GM21423 (cell line): ENCODE results near the gene CDRT15L2.
"Not testable (repeated sequence)": the region's sequence is repeated elsewhere in the genome, so short reads cannot be mapped to it uniquely, and the experiment has no call there.

ENCODE experiments used
- ATAC-seq: cut with Tn5 transposase; IDR thresholded peaks from one replicate; pipeline ENCODE4 v1.9.1; 2021; ENCODE audit warnings: mild to moderate bottlenecking, moderate library complexity; ENCODE audit not compliant: unreplicated experiment

Gene CDRT15L2

GRCh38 chr17:20579424-20579823 lies at the start of gene CDRT15L2:
TSS of gene CDRT15L2 (plus strand) at chr17:20579724. CDS start at chr17:20579744, 20 bp downstream.
- ATAC-seq = not testable (repeated sequence)

GRCh38 chr17:20530104-20530503 lies 49.4 kb upstream of the CDRT15L2 start:
- not testable (repeated sequence) for ATAC-seq

- ATAC-seq = not testable (repeated sequence)
Observed at GRCh38 chr17:20532544-20533090, 46.9 kb upstream of the CDRT15L2 start.

DNA sequence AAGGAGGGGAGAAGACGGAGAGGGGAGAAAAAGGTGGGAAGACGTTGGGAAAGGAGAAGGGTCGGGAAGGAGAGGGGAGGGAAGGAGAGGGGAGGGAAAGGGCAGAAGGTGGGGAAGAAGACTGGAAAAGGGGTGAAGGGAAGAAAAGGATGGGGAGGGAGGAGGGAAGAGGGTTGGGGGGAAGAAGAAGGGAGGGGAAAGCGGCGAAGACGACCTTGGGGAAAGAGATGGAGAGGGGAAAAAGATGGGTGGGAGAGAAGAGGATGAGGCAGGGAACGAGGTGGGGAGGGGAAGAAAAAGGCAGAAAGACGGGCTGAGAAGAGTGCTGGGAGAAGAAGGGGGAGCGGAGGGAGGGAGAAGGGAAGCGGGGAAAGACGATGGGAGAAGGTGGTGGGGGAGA lies 46.3 kb upstream of the CDRT15L2 start:
- not testable (repeated sequence) for ATAC-seq

DNA sequence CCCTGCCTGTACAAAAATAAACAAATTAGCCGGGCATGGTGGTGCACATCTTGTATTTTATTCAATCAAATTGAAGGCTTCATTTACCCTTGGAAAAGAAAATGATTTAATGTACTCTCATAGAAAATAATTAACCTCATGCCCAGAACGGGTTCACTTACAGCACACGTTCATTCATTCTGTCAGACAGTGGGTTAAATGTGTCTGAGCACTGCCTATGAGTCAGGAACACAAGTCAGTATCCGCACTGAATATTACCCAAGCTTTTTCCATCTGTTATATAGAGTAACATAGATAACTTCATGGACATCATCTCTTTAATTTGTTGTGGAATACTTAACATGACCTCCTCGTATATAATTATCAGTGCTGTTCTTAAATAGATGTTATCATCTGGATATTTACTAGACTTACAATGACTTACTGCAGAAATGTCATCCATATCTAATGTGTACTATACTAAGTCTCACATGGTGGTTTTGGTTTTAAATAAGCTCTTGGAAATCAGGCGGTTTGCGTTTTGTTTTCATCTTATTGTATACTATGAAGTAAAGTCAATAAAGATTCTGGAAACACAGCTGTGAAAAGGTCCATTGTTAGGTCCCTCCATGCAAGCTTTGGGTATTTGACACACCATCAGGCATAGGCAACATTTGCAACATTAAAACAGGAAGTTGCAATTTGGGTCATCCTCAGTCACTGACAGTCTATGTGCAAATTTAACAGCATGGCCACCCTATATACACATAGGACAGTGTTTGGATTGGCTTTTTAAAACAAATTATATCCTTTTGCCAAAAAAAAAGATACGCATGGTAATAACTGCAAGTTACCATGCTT lies 44.6 kb upstream of the CDRT15L2 start:
- not testable (repeated sequence) for ATAC-seq

DNA sequence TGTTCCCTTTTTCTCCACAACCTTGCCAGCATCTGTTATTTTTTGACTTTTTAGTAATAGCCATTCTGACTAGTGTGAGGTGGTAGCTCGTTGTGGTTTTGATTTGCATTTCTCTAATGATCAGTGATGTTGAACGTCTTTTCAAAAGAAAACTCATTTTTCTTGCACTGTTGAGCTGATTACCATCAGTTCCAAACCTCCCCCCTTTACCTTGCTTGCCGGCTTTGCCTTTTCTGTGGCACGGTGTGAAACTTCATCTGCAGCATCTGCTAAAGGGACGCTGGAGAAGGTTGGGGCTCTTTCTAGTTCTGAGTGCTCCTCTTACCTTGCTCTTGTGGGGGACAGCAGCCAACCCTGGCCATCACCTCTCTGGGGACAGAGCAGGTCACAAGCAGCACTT lies 39.1 kb upstream of the CDRT15L2 start:
- ATAC-seq = peak; percentile 92

GRCh38 chr17:20540865-20541264 lies 38.7 kb upstream of the CDRT15L2 start:
- not testable (repeated sequence) for ATAC-seq

DNA sequence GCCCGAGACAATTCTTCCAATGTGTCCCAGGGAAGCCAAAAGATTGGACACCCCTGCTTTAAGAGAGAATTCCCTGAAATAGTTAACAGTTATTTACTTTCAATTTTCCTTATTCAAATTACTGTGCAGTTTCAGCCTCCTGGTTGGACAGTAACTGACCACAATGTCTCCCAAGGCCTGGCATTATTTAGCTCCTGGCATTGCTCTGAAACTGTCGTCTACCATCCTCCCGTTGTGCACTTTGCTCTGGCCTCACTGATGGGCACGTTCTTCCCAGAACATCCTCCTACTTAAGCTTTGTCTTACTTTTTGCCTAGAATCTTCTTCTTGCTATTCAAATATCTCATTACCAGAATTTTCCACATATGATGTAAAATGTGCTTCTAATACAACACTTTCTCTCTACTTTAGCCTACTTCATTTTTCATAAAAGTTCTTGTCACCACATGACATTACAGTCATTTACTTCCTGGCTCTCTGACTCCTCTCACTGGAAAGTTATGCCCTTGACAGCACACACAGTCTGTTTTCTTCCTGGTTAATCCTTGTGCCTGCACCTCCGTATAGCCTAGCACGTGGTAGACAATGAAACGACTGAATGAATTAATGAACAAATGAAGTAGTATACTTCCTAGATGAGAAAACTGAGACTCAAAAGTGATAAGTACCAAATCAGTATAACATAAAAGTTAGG lies 37.5 kb upstream of the CDRT15L2 start:
- ATAC-seq = not testable (repeated sequence)

DNA sequence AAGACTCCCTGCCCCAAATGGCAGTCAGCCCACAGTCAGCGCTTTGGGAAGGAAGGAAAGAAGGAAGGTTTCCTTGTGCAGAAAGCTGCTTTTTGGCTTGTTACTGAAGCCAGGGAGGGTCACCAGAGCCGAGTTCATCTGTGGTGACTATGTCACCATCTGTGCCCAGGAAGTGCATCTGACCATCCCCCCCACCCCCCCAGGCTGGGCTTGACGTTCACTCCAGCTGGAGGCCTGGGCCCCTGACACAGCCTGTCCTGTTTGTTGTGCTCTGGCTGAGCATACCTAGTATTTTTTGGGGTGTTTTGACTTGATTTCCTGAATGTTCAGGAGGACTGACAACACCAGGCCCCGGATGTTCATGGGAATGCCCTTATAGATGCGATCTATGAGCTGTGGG lies 31.6 kb upstream of the CDRT15L2 start:
- not testable (repeated sequence) for ATAC-seq

DNA sequence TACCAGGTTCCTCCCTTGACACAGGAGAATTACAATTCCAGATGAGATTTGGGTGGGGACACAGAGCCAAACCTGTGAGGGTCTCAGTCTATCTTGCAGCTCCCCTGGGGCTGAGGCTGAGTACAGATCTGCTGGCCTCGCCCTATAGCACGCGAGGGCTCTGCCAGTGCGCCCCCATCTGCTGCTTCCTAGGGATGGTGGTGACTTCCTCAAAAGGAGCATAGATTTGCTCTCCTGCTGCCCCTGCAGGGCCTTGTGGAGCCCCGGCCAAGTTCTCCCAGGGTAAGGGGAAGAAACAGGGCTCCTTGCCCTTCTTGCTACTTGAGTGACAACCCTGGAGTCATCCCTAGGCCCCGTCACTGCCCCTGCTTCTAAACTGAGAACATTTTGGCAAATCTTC lies 26.6 kb upstream of the CDRT15L2 start:
- ATAC-seq = not testable (repeated sequence)

- not testable (repeated sequence) for ATAC-seq
Observed at GRCh38 chr17:20554728-20555127, 24.8 kb upstream of the CDRT15L2 start.

GRCh38 chr17:20555135-20556010 lies 24.2 kb upstream of the CDRT15L2 start:
- ATAC-seq = not testable (repeated sequence)

- ATAC-seq = not testable (repeated sequence)
Observed at GRCh38 chr17:20558096-20558495, 21.4 kb upstream of the CDRT15L2 start.

- ATAC-seq = not testable (repeated sequence)
Observed at GRCh38 chr17:20559018-20559417, 20.5 kb upstream of the CDRT15L2 start.

DNA sequence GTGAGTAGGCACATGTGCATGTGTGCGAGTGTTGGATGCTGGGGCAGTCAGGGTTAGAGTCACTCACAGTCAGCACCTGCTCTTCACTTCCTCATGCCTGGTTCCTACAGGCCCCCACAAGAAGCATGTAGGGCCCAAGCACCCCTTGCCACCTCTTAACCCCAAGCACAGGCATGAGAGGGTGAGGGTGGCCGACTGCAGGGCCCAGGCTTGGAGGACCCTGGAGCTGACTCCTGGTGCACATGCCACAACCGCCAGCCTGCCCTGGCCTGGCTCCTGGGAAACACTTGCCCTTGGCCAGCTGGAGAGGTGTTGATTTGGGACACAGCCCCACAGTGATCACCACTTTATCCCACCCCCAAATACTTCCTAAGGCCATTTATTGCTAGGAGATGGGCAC lies 16.9 kb upstream of the CDRT15L2 start:
- no peak for ATAC-seq

DNA sequence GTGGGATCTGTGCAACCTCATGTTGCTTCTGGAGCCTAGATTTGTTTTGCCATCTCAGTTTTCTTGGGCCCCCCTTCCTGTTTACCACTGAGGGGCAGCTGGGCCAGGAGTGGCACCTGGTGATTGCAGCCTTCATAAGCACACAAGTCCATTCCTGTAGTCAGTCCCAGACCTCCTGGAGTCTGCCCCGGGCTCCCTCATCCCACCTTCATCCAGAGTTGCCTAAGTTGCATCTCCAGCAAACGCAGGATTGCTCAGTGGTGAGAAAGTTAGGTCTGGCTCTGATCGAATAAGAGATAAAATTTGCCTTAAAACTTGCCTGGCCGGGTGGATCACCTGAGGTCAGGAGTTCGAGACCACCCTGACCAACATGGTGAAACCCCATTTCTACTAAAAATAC lies 14.3 kb upstream of the CDRT15L2 start:
- ATAC-seq = not testable (repeated sequence)

GRCh38 chr17:20565711-20566110 lies 13.8 kb upstream of the CDRT15L2 start:
- ATAC-seq = no peak

GRCh38 chr17:20566736-20567135 lies 12.8 kb upstream of the CDRT15L2 start:
- ATAC-seq = not testable (repeated sequence)

- not testable (repeated sequence) for ATAC-seq
Observed at GRCh38 chr17:20567421-20567820, 12.1 kb upstream of the CDRT15L2 start.

DNA sequence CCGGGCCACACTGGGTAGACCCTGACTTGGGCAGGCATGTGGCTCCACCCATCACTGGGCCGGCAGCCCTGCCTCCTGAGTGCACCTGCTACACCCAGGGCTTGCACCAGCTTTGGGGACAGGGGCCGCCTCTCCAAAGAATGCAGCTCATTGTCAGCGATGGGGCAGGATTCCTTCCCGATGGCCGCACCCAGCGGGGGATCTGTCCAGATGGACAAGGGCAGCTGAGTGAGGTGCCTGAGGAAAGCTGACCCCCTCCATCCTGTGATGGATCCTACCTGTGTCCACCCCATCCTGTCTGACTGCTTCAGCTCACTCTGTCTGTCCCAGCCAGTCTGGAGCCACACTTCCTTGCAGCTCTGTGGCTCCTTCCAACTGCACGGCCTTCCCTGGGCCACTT lies 10.9 kb upstream of the CDRT15L2 start:
- ATAC-seq = not testable (repeated sequence)

DNA sequence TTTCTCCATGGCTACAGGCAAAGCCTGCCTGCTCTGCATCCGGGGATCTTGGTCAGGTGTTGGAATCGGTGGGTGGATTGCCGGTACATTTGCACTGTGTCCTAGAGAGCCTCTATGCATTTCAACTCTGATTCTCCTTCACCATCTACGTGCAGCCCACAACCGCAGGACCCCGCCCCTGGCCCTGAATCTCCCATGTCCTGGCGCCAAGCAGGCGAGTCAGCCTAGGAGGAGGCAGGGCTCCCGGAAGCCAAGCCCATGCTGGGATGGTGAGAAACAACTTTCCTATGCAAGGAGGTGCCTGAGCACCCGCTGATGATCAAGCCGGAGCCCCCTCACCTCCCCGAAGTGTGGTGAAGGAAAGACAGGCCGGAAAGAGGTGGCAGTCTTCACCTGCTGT lies 7.9 kb upstream of the CDRT15L2 start:
- not testable (repeated sequence) for ATAC-seq
